Kidney capillary endothelial cell (primary cell): ENCODE measurements around the gene TAF1D.

ENCODE experiments used
- DNase-seq: peaks from one replicate; pipeline ENCODE4 v3.0.0-alpha.2; 2018; ENCODE audit warnings: low spot score

TAF1D gene

DNA sequence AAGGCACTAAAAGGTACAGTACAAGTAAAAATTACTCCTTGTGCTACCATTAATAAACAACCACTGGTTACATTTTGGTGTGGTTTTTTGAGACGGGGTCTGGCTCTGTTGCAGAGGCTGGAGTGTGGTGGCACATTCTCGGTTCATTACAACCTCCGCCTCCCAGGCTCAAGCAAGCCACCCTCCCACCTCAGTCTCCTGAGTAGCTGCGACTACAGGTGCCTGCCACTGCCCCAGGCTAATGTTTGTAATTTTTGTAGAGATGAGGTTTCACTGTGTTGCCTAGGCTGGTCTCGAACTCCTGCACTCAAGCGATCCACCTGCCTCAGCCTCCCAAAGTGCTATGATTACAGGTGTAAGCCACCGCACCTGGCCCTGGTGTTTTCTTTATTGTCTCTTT, 20.8 kb downstream of the TAF1D start:
- DNase-seq: no peak

DNA sequence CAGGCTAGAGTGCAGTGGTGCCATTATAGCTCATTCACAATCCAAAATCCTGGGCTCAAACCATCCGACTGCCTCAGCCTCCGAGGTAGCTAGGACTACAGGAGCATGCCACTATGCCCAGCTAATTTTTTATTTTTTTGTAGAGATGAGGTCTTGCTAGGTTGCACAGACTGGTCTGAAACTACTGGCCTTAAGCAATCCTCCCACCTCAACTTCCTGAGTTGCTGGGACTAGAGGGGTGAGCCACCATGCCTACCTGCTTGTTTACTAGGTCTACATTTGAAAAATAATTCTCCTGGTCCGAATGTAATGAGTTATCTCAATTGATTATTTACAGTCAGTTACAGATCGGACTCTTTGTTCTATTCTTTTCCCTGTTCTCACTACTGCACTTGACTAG, 22.0 kb downstream of the TAF1D start:
- DNase-seq: no peak

DNA sequence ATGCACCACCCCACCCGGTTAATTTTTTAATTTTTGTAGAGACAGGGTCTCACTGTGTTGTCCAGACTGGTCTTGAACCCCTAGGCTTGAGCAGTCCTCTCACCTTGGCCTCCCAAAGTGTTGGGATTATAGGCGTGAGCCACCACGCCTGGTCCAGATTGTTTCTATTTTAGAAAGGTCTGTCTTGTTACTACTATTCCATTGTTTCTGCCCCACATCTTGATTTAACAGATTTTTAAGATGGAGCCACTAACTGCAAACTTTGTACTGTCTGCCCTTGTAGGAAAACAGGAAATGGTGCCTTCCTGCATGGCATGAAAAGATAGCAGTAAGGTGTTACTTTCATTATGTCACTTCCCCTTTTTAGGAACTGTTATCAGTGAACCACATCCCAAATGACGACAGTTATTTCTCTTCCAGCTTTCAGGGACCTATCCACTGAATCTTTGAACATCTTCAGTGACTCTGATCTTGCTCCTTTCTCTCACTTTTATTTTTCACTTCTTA, 23.2 kb downstream of the TAF1D start:
- DNase-seq: peak; percentile 33

DNA sequence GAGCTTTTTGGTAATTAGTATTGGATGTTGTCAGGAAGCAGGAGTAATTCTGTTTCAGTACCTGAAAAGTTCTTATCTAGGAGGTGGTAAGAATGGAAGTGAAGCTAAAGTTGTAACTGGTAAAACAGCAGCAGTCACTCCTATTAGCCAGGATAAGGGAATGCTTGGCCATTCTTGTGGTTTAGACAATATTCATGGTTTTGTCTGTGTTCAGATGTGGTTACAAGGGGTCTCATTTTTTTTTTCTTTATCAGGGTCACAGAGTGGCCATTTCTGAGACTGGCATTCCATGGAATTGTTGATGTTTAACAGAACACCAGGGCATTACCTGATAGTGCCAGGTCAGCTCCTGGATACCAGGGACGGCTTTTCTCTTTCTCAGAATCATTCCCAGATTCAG, 23.8 kb downstream of the TAF1D start:
- no peak for DNase-seq

DNA sequence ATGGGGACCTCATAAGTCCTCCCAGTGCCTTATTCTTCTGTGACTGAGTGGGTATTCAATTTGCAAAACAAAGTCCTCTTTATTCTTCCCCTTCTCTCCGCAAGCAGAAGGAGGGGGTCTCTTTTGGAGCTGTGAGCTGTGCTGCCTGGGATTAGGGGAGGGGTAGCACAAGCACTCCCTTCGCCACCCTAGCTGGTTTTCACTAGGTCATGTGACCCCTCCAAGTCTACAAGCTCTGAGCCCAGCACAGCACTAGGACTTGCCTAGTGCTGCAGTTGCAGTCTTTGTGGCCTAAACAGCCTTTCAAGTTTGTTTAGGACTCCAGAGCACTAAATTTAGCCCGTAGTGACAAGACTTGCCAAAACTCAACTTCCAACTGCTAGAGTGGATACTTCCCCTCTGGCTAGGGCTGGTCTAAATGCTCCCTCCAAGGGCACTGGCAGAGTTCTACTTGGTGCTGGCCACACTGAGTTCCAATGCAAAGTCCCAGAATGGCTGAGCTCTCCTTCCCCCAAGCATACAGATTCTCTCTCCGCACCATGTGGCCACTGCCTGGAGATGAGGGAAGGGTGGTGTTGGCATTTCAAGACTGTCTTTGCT, 25.4 kb downstream of the TAF1D start:
- DNase-seq: no peak

DNA sequence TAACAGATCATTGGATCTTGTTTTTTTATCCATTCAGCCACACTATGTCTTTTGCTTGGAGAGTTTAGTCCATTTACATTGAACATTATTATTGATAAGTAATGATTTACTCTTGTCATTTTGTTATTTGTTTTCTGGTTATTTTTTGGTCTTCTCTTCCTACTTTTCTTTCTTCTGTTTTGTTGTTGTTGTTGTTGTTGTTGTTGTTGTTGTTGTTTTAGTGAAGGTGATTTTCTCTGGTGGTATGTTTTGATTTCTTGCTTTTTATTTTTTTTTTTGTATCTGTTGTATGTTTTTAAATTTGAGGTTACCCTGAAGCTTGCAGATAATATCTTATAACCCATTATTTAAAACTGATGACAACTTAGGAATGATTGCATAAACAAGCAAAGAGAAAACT, 28.6 kb downstream of the TAF1D start:
- no peak for DNase-seq

DNA sequence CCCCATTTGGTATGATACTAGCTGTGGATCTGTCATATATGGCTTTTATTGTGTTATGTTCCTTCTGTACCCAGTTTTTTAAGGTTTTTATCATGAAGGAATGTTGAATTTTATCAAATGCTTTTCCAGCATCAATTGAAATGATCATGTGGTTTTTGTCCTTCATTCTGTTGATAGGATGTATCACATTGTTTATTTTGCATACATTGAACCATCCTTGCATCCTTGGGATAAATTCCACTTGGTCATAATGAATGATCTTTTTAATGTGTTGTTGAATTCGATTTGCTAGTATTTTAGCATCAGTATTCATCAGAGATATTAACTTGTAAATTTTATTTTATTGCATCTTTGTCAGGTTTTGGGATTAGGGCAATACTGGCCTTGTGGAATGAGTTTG, 31.1 kb downstream of the TAF1D start:
- DNase-seq: no peak

DNA sequence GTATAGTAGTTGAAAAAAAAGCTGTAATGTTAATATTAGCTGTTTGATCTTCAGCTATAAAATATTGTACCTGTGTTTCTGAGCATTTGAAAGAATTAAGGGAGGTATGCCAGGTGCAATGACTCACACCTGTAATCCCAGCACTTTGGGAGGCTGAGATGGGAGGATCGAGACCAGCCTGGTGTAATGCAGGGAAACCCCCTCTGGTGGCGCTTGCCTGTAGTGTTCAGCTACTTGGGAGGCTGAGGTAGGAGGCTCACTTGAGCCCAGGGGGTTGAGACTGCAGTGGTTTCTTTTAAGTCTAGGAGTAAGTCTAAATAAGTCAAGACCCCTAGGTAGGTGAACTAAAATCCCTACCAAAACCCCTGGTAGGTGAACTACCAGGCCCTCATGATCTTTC, 37.1 kb downstream of the TAF1D start:
- DNase-seq: no peak

DNA sequence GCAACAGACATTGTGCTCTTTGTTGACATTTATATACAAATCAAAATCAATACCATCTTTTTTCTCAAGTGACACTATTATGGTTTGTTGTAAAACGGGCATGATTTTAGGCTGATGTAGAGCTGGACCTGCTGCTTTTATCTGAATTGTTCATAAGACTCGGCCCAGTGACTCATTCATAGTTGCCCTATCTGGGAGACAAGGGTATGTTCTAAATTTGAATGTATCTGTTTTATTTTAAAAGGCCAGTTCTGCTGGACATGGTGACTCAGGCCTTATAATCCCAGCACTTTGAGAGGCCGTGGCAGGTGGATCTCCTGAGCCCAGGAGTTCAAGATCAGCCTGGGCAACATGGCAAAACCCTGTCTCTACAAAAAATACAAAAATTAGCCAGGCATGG, 40.5 kb downstream of the TAF1D start:
- DNase-seq: no peak

DNA sequence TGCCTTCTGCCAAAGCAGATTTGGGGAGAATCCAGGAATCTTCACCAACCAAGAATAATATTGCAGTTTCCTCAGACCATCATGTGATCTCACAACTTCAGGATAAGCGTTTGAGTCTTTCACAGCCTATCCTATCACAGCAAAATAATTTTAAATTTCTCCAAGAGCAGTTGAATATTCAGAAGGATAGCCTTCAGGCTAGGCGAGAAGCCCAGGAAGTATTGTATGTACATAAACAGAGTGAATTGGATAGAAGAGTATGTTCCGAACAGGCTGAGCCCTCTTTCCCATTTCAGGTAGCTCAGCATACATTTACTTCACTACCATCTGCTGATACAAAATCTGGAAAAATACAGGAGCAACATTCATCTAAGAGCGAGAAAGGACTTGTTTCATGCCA, 43.7 kb downstream of the TAF1D start:
- DNase-seq: no peak

DNA sequence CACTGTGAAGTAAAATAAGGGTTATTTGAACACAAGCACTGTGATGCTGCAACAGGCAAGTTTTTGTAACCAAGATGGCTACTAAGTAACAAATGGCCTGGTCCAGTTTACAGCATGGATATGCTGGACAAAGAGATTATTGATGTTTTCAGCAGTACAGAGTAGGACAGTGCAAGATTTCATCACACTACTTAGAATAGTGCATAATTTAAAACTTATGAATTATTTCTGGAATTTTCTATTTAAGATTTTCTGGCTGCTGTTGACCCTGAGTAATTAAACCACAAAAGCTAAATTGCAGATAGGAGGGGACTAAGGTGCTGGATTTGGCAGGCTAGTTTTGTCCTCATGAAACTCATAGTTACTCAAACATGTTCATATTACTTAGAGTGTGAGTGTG, 46.7 kb downstream of the TAF1D start:
- no peak for DNase-seq

DNA sequence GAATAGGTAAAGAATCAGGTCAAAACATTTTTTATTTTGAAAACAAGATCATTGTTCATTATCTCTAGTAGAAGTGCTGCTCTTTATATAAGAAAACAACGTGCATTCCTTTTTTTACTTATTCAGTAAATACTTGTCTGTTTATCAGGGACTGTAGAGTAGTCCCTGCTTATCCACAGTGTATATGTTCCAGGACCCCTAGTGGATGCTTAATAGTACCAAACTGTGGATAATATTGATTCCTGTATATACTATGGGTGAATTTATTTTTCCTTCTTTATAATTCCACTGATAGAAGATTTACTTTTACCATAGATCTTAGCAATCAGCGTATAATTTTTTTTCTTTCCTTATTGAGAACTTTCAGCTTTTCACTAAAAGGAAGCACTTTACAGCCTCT, 47.2 kb downstream of the TAF1D start:
- no peak for DNase-seq

DNA sequence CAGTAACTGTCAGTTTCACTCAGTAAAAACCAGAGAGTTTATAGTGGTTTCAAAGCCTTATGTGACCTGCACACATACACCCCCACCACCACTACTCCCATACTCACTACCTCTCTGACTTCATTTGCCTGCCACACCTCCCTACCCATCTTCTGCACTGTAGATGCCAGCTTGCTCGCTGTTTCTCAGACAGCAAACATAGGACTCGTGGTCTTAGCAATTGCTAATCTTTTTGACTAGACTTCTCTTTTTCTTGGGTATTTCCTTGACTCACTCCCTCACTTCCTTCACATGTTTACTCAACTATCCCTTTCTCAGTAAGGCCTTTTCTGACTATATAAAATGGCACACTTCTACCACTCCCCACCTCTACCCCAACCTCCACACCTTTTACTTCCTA, 52.1 kb downstream of the TAF1D start:
- DNase-seq: no peak

DNA sequence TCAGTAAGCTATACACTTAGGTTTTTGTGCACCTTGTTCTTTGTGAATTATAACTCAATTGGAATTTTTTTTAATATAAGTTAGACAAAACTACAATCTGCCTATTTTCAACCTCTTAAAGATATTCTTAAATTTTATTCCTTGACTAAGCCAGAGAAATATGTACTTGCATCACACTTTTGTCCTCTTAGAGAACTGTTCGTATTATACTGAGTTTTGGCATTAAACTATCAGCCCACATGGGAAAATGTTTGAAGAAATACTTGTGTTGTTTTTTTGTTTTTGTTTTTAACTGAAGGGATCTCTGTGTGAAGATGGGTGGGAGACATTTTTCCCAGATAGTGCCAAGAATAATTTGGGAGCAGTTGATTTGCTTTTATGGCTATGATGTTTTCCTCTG, 54.5 kb downstream of the TAF1D start:
- DNase-seq: no peak

DNA sequence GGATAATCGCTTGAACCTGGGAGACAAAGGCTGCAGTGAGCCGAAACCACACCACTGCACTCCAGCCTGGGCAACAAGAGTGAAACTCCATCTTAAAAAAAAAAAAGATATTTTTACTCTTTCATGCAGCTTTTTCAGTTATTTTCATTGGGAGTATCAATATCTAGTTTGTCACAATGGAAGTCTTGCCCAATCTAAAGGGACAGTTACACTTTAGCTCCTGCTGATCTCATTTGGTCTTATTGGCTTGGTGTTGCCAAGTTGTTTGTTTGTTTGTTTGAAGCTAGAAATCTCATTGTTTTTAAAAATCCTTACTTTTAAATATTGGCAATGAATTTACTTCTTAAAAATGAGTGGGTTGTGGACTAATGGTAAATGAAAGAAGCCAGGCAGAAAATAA, 55.1 kb downstream of the TAF1D start:
- no peak for DNase-seq
